Globus pallidus (tissue), 1 donor: ENCODE results near the gene PBRM1.

ENCODE experiments used
- DNase-seq: peaks from one replicate; pipeline ENCODE4 v3.0.0-alpha.2; 2015; ENCODE audit warnings: low spot score

PBRM1 gene

GRCh38 chr3:52524752-52525679 lies 160.7 kb downstream of the PBRM1 start:
- no peak for DNase-seq

DNA sequence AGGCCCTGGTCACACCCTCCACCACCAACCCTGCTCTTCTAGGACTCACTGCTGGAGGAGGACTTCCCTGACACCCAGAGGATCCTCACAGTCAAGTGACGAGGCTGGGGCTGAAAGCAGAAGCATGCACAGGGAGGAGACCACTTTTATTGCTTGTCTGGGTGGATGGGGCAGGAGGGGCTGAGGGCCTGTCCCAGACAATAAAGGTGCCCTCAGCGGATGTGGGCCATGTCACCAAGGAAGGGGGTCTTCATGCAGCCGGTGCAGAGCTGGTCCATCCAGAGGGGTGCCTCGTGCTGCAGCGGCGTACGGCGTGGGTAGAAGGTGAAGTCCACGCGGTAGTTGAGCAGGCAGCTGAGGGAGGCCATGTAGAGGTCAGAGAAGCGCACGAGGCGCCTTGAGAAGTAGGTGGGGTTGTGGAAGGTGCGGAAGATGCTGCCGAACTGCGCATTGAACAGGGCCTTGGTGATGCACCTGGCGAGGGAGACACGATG lies 161.4 kb downstream of the PBRM1 start:
- no peak for DNase-seq

DNA sequence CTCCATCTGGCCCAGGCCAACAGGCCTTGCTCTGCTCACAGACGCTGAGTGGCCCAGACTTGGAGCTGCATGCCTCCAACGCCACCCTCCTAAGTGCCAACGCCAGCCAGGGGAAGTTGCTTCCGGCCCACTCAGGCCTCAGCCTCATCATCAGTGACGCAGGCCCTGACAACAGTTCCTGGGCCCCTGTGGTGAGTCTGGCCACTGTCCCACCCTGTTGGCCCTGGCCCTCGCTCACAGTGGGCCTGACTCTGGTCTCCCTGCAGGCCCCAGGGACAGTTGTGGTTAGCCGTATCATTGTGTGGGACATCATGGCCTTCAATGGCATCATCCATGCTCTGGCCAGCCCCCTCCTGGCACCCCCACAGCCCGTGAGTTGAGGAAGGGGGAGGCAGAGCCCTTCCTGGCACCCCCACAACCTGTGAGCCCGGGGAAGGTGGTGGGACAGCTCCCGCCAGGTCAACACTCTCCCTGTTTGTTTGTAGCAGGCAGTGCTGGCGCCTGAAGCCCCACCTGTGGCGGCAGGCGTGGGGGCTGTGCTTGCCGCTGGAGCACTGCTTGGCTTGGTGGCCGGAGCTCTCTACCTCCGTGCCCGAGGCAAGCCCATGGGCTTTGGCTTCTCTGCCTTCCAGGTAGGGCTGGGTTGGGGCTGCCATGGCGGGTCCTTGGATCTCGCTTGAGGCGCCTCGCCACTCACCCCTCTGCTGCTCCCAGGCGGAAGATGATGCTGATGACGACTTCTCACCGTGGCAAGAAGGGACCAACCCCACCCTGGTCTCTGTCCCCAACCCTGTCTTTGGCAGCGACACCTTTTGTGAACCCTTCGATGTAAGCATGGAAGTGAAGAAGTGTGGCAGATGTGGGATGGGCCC lies 162.1 kb downstream of the PBRM1 start:
- DNase-seq = no peak

DNA sequence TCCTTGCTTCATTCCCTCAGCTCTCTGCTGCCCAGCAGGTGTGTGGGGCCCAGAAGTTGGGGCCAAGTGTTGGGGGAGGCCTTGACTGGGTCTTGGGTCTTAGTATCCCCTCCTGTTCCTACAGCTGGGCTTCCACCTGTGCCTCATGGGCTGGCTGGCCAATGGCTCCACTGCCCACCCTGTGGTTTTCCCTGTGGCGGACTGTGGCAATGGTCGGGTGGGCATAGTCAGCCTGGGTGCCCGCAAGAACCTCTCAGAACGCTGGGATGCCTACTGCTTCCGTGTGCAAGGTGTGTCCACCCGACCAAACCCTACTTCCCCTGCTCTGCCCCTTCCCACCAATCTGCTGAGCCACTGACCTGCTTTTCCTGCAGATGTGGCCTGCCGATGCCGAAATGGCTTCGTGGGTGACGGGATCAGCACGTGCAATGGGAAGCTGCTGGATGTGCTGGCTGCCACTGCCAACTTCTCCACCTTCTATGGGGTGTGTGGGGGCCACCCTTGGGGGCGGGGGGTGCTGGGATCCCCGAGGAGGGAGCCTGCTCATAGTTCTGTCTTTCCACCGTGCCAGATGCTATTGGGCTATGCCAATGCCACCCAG lies 163.0 kb downstream of the PBRM1 start:
- DNase-seq = no peak

- no peak for DNase-seq
Measured at GRCh38 chr3:52521881-52522650, 163.6 kb downstream of the PBRM1 start.

DNA sequence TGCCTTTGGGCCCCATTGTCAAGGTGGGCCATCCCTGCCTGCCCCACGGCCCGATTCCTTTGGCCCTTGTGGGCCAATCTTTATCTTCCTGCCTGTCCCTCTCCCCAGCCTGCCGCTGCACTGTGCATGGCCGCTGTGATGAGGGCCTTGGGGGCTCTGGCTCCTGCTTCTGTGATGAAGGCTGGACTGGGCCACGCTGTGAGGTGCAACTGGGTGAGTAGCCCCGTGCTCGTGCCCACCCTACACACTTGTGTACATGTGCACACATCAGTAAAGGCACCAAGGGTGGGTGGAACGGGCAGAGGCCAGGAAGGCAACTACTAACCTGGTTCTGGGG lies 164.3 kb downstream of the PBRM1 start:
- no peak for DNase-seq

DNA sequence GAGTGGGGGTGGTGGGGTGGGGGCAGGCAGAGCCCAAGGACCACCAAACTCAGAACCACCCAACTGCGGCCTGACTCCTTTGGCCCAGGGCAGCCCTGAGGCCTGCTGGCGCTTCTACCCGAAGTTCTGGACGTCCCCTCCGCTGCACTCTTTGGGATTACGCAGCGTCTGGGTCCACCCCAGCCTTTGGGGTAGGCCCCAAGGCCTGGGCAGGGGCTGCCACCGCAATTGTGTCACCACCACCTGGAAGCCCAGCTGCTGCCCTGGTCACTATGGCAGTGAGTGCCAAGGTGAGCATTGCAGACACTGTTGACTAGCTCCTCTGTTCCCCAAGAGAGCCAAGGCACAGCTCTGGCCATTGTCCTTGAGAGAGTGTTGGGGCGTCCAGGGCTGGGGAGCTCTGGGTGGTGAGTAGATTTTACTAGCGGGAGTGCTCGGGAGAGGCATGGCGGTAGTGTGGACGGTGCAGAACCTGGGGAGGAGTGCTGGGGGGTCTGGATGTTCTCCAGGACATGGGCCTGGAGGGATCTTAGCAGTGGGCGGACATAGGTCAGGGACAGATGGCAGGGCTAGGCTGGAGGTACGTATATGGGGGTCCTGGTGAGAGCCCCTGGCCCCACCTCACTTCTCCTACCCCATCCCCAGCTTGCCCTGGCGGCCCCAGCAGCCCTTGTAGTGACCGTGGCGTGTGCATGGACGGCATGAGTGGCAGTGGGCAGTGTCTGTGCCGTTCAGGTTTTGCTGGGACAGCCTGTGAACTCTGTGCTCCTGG lies 164.8 kb downstream of the PBRM1 start:
- DNase-seq = no peak

DNA sequence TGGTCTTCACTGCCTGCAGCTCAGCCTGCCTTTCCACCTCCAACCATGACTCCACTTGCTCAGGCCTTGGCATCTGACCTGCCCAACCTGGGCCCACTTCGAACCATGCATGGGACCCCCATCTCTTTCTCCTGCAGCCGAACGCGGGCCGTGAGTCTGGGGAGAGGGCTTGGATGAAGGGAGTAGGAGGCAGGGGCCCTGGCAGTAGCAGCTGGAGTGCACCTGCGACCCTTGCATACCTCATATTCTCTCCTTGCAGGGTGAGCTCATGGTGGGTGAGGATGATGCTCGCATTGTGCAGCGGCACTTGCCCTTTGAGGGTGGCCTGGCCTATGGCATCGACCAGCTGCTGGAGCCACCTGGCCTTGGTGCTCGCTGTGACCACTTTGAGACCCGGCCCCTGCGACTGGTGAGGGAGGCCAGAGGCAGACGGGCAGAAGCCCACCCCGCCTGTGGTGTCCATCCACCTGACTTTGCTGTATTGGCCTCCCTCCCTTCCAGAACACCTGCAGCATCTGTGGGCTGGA lies 165.5 kb downstream of the PBRM1 start:
- DNase-seq = no peak

- no peak for DNase-seq
Measured at GRCh38 chr3:52519445-52520140, 166.1 kb downstream of the PBRM1 start.

- no peak for DNase-seq
Measured at GRCh38 chr3:52518723-52519444, 166.8 kb downstream of the PBRM1 start.

- DNase-seq = no peak
Measured at GRCh38 chr3:52517796-52518722, 167.7 kb downstream of the PBRM1 start.

DNA sequence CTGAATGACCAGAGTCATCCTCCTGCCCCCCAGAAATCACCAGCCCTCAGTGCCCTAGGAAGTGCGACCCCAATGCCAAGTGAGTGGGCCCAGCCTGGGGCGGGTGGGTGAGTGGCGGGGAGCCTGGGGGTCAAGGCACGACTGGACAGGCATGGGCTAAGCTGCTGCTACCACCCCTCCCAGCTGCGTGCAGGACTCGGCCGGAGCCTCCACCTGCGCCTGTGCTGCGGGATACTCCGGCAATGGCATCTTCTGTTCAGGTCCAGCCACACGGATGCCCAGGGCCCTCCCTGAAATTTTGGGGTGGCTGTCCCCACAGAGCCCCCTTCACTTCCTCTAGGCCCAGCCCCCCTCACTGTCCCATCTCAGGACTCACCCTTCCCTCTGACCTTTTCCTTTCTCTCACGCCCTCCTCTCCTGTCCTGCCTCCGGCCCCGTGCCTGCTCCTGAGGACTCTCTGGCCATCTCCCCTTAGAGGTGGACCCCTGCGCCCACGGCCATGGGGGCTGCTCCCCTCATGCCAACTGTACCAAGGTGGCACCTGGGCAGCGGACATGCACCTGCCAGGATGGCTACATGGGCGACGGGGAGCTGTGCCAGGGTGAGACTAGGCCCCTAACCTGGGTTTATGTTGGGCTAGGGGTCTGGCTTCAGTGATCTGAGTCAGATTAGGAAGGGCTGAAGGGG lies 169.1 kb downstream of the PBRM1 start:
- no peak for DNase-seq

DNA sequence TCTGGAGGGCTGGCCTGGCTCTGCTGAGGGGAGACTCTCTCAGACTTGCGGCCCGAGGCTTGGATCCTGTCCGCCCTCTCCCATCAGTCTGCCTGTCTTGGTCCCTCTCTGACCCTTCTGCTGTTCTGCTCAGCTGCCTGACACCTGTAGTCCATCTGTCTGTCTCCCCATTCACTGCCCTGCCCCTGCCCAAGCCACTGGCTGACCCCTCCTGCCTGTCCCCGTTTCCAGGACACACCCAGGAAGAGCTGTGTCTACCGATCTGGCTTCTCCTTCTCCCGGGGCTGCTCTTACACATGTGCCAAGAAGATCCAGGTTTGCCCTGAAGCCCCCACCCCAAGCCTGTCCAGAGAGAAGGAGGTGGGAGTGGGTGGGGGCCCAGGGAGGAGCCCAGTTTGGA lies 170.5 kb downstream of the PBRM1 start:
- no peak for DNase-seq

DNA sequence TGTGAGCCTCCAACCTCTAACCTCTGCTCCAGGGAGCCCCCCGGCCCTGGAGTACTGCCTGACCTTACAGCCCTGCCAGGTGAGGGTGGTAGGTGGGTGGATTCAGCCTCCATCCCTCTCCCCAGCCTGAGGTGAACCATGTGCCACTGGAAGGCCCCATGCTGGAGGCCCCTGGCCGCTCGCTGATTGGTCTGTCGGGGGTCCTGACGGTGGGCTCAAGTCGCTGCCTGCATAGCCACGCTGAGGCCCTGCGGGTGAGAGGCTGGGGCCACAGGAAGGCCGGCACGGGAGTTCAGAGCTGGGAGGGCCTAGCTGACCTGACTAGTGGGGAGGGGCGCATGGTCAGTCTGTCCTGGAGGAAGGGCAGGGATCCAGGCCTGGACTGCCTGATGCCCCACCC lies 171.1 kb downstream of the PBRM1 start:
- no peak for DNase-seq

- no peak for DNase-seq
Measured at GRCh38 chr3:52513281-52513680, 172.4 kb downstream of the PBRM1 start.

- DNase-seq = no peak
Measured at GRCh38 chr3:52512727-52513126, 173.0 kb downstream of the PBRM1 start.

DNA sequence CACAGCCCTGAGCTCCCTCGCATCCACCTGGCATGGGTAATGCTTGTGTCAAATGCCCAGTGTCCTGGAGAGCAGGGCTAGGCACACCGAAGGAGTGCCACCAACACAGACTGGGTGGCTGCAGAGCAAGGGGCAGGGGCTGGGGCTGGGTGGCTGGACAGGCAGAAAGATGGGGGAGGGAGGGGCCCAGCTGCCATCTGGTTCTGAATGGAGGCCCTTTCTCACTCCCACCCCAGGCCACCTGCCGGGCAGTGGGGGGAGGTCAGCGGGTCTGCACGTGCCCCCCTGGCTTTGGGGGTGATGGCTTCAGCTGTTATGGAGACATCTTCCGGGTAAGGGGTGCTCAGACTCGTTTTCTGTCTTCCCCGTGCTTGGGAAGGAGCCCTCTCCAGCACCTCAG lies 173.6 kb downstream of the PBRM1 start:
- DNase-seq = no peak

DNA sequence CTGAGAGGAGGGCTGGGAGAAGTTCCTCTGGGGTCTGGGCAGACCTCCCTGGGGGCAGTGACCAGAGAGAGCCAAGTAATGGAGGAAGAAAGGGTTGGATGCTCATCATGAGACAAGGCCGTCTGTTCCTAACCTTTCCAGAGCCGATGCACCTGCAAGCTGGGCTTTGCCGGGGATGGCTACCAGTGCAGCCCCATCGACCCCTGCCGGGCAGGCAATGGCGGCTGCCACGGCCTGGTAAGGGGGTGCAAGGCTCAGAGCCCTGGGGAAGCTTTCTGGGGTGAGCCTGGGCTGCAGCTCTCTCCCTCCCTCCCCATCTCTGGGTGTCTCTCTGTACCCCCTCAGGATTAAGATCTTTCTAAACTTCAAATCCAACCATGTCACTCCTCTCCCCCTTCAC lies 174.2 kb downstream of the PBRM1 start:
- no peak for DNase-seq
